GM18505 (cell line): ENCODE results near the gene MBLAC1.

Experiments
- ATAC-seq: cut with Tn5 transposase; IDR thresholded peaks from one replicate; pipeline ENCODE4 v1.9.1; 2021; ENCODE audit not compliant: unreplicated experiment
- POLR2A ChIP-seq: IDR thresholded peaks from 4 replicates; pipeline ENCODE4 v1.6.1; 2011; ENCODE audit warnings: borderline replicate concordance; ENCODE audit not compliant: insufficient read depth, insufficient read length; ENCODE audit errors: extremely low read depth

Gene MBLAC1

GRCh38 chr7:100089458-100090196, 37.1 kb upstream of the MBLAC1 start:
- ATAC-seq: no peak
- TF ChIP-seq POLR2A: no peak

GRCh38 chr7:100090527-100091410, 36.0 kb upstream of the MBLAC1 start:
- no peak for ATAC-seq

DNA sequence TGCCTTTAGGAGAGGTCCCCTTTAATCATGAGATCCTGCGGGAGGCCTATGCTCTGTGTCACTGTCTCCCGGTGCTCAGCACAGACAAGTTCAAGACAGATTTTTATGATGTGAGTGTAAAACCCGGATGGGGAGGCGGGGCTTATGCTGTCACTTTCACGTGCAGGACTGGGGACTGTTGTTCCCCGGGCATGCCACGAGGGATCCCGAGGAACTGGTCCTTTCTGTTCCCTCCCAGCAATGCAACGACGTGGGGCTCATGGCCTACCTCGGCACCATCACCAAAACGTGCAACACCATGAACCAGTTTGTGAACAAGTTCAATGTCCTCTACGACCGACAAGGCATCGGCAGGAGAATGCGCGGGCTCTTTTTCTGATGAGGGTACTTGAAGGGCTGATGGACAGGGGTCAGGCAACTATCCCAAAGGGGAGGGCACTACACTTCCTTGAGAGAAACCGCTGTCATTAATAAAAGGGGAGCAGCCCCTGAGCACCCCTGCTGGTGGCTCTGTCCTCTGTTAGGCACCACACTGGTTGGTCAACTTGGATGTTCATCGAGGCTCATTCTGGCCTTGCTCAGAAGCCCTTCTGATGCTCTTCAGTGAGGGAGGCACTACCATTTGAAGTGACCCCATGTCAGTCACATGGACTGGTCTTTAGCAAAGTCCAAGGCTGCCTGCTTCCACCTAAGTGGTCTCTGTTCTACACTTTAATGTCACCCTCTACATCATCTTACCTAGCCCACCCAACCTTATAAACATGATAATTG, 35.2 kb upstream of the MBLAC1 start:
- no peak for TF ChIP-seq POLR2A
- ATAC-seq: no peak

More at GRCh38 chr7:100090527-100091410, 36.0 kb upstream of the MBLAC1 start:
- no peak for TF ChIP-seq POLR2A

- ATAC-seq: no peak
- TF ChIP-seq POLR2A: no peak
Measured at GRCh38 chr7:100093054-100093453, 33.7 kb upstream of the MBLAC1 start.

- no peak for ATAC-seq
- TF ChIP-seq POLR2A: no peak
Measured at GRCh38 chr7:100093498-100093897, 33.3 kb upstream of the MBLAC1 start.

DNA sequence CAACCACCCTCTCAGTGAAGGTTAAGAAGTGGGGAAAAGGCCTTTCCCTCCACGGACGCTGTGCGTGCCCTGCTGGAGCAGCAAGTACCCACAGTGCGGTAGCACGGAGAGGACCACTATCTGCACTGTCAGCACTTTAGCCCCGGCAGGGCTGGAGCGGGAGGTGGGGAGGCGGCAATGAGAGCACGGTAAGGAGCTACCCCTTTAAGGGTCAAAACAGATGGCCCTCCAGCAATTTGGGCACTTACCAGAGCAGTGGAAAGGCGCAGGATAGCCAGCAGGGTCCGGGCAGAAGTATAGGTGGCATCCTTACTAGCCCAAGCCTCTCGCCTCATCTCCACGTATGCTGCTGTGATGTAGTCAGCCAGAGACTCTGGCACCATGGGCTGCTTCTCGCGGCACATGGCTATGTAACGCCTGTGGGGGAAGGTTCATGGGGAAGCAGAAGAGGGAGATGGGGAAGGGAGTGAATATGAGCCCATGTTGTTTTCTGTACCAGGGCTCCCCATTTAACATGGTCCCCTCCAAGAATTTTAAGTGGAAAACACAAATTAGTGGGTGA, 32.8 kb upstream of the MBLAC1 start:
- peak; percentile 14 for TF ChIP-seq POLR2A
- ATAC-seq: no peak

GRCh38 chr7:100095289-100095688, 31.5 kb upstream of the MBLAC1 start:
- TF ChIP-seq POLR2A: no peak
- ATAC-seq: no peak

- no peak for ATAC-seq
- TF ChIP-seq POLR2A: no peak
Measured at GRCh38 chr7:100095704-100096103, 31.1 kb upstream of the MBLAC1 start.

DNA sequence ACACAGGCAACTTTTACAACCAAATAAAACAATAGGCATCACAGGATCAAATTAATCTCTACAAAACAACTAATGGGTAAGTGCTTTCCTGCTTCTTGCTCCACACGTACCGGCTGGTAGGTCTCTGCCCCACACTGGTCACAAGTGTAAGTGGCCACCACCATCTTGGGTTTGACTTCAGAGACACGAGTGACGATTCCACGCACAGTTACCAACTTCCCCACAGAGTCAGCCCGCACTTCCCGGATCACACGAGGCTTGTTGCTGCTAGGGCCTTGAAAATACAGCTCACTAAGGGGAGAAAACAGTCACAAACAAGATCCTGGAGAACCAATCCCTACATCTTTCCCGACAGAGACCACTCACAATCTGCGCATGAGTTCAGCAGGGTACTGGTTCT, 27.9 kb upstream of the MBLAC1 start:
- no peak for ATAC-seq
- TF ChIP-seq POLR2A: no peak

GRCh38 chr7:100099452-100099851, 27.3 kb upstream of the MBLAC1 start:
- ATAC-seq: no peak

DNA sequence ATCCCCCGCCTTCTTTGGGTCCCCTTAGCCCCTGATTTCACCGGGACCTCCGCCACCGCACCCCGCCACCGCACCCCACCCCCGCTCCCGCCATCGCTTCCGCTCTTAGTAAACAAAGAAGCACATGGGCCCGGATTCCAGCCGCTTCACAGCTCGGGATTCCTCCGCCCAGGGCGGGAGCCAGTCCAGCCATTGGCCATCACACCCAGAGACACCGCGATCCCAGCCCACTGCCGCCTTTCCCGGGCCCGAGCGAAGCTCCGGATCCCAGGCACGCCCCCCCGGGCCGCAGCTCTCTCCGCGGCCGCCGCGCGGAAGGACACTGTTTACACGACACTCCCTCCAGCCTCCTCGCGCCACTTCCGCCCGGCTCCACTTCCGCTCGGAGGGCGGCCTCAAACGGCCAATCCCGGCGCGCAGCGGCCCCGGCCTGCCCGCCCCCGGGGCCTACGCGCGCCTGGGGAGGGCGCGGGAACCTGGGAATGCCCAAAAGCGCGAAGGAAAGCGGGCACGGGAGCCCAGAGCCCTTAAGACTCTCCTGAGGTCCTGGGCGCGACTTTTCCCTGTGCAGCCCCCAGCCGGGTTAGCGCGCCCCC, 26.2 kb upstream of the MBLAC1 start:
- TF ChIP-seq POLR2A: peak; percentile 7
- ATAC-seq: peak; percentile 64

More at GRCh38 chr7:100099452-100099851, 27.3 kb upstream of the MBLAC1 start:
- no peak for TF ChIP-seq POLR2A

GRCh38 chr7:100101016-100101862, 25.5 kb upstream of the MBLAC1 start, which contains the start of the genes AP4M1 and MCM7:
TSS of gene AP4M1 (plus strand) at chr7:100101643. CDS start at chr7:100101715, 72 bp downstream.
TSS of gene MCM7 (minus strand) at chr7:100101397. CDS start at chr7:100101294, 103 bp downstream.
- ATAC-seq: peak; percentile 82
- peak; percentile 53 for TF ChIP-seq POLR2A
